Thyroid gland (tissue), 4 donors: Measurements from ENCODE around the gene ING3.

Source experiments
- POLR2A ChIP-seq, 2 donors: fragments of 450-650 bp; IDR thresholded peaks; one replicate each; pipeline ENCODE4 v1.6.1; 2017; ENCODE audit warnings: antibody characterized with exemption in 2 of 2, mild to moderate bottlenecking in 2 of 2, moderate library complexity in 1 of 2
- TF ChIP-seq, protein P1 (sequence below), 6 experiments: fragments of 200-600 bp in 3 of 6; fragments of 450-650 bp in 3 of 6; sonication (generic) in 3 of 6; IDR thresholded peaks; one replicate each; pipeline ENCODE4 v1.5.1; 2016 to 2019; ENCODE audit warnings: antibody characterized with exemption in 6 of 6, mild to moderate bottlenecking in 2 of 6, inconsistent platforms in 1 of 6, moderate library complexity in 1 of 6

DNA sequence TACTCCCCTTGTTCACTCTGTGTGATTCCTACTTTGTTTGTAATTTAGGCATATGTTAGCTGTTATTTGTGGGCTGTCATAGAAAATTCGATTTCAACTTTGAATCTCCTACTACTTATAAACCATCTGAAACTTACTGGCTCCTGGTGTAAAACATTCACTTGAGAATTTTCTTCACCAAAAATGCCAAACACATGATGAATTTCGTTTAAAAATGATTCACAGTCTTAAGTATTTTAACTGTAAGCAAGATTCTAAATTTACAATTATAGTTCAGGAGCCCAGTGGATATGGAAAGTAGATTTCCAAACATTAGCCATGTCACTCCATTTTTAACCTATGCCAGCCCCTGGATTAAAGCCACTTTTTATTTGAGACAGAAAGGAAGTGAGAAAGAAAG lies 41.0 kb downstream of the ING3 start:
- TF ChIP-seq, protein P1, sequence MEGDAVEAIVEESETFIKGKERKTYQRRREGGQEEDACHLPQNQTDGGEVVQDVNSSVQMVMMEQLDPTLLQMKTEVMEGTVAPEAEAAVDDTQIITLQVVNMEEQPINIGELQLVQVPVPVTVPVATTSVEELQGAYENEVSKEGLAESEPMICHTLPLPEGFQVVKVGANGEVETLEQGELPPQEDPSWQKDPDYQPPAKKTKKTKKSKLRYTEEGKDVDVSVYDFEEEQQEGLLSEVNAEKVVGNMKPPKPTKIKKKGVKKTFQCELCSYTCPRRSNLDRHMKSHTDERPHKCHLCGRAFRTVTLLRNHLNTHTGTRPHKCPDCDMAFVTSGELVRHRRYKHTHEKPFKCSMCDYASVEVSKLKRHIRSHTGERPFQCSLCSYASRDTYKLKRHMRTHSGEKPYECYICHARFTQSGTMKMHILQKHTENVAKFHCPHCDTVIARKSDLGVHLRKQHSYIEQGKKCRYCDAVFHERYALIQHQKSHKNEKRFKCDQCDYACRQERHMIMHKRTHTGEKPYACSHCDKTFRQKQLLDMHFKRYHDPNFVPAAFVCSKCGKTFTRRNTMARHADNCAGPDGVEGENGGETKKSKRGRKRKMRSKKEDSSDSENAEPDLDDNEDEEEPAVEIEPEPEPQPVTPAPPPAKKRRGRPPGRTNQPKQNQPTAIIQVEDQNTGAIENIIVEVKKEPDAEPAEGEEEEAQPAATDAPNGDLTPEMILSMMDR (IDR thresholded peaks at IDR 0.05), result no peak
- no peak for TF ChIP-seq POLR2A (IDR thresholded peaks at IDR 0.05)
